RKO (cell line): ENCODE measurements around the gene PSEN1.

Experiments used
- DNase-seq: peaks from one replicate; pipeline ENCODE4 v3.0.0-alpha.2; 2016; ENCODE audit warnings: low spot score

The PSEN1 gene

GRCh38 chr14:73254247-73255004 is 118.1 kb downstream of the PSEN1 start:
- no peak for DNase-seq

DNA sequence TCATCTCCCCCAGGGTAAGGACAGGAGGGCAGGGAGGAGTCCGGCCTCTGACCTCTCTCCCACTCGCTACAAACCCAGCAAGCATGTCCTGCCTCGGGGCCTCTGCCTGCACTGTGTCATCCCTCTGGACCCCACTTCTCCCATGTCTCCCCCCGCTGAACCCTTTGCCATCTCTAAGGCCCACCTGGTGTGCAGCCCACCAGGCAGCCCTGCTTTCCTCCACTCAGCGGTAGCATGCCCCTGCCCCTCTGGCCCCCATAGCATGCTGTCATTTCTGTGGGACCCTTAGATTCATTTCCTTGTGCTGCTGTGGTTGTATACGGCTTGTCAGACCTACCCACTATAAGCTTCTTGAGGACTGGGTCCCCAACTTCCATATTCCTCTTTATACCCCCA is 118.7 kb downstream of the PSEN1 start:
- DNase-seq, result no peak

- DNase-seq, result no peak
These were observed 119.5 kb downstream of the PSEN1 start for GRCh38 chr14:73255693-73256225.

DNA sequence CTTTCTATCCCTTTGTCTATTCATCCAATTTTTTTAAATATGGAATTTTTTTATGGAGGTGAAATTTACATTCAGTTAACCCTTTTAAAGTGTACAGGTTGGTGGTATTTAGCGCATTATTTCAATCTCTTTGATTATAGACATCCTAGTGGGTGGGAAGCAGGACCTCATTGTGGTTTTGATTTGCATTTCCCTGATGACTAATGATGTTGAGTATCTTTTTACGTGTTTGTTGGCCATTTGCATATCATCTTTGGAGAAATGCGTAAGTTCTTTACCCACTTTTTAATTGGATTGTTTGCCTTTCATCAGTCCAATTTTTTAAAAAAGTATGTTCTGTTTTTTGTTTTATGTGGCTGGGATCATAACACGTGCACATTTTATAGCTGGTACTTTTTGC is 121.8 kb downstream of the PSEN1 start:
- no peak for DNase-seq

DNA sequence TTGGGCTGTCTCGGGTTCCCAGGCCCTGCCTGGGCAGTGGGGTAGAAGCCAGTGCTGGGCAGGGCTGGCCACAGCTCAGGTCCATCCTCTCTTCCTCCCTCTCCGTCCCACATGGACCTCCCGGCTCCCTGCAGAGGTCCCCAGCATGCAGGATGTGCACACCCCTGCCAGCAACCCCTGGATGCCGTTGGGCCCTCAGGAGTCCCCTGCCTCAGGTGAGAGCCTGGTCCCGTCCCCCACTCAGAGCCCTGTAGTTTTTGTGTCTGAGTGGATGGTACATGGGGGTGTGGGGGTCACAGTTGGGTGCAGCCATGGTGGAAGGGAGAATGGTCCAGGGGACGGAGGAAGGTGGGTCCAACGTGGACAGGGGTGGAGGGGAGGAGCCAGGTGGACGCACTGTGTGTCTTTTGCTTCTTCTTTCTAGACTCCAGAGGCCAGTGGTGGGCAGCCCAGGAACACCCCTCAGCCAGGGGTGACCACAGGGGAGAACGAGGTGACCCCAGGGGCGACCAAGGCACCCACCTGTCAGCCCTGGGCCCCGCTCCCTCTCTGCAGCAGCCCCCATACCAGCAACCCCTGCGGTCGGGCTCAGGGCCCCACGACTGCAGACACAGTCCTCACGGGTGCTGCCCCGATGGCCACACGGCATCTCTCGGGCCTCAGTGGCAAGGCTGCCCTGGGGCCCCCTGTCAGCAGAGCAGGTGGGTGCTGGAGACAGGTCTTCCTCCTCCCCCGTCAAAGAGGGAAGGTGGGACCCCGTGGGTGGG is 122.7 kb downstream of the PSEN1 start:
- no peak for DNase-seq

GRCh38 chr14:73259837-73260236 is 123.5 kb downstream of the PSEN1 start:
- no peak for DNase-seq

DNA sequence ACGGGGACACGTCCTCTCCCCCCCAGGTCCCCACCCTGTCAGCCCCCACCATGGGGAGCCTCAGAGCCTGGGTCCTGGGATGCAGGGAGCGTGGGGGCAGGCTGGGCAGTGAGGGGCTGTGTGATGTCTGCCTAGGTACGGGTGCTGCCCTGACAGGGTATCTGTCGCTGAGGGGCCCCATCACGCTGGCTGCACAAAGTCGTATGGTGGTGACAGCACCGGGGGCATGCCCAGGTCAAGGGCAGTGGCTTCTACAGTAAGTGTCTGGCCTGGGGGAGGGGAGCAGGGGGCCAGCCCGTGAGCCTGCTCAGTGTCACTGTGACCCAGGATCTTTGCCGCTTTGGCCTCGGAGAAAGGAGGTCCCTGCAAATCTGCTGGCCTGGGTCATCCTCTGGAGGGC is 124.3 kb downstream of the PSEN1 start:
- no peak for DNase-seq

DNA sequence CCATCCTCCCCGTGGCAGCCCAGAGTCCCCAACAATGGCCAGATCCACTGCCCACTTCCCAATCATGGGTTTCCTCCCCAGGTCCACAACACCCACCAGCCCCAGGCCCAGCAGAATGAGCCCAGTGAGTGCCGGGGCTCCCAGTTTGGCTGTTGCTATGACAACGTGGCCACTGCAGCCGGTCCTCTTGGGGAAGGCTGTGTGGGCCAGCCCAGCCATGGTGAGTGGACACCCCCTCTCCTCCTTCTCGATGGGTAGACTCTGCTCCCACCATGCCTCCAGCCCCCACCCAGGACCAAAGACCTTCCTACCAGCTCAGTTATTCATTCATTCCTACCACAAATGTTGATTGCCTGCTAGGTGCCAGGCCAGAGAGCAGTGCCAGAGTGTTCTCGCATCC is 124.8 kb downstream of the PSEN1 start:
- DNase-seq, result no peak

DNA sequence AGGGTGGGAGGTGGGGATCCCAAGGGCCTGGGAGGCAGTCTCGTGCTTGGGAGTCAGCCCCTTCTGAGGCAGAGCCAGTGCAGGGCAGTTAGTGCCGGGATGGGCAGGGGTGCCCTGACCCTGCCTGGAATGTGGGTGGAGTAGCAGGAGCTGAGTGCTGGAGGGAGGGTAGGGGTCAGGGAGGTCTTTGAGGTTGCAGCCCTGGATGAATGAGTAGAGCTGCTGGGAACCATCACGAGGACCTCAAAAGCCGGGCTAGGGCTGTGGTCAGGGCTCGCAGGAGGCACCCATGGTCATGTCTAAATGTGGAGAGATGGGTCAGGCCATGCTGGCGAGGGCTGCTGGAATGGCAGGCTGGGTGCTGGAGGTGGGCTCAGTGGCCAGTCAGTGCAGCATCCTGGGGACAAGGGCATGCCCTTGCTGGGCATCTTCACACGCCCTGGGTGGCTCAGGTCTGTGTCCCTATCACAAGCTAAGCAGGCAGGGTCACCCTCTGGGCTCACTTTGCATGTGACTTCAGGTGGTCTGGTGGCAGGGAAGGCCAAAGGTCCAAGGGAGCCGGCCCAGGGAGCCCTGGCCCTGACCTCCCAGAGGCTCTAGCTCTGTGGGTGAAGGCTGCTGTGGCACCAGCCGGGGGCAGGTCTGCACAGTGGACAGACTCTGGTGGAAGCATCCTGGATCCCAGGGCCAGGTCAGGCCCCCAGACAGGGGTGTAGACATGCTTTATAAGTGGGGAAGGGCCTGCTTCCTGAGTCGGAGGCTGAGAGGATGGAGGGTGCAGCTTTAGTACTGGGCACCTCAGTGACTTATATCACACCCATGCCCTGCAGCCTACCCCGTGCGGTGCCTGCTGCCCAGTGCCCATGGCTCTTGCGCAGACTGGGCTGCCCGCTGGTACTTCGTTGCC is 125.5 kb downstream of the PSEN1 start:
- no peak for DNase-seq

DNA sequence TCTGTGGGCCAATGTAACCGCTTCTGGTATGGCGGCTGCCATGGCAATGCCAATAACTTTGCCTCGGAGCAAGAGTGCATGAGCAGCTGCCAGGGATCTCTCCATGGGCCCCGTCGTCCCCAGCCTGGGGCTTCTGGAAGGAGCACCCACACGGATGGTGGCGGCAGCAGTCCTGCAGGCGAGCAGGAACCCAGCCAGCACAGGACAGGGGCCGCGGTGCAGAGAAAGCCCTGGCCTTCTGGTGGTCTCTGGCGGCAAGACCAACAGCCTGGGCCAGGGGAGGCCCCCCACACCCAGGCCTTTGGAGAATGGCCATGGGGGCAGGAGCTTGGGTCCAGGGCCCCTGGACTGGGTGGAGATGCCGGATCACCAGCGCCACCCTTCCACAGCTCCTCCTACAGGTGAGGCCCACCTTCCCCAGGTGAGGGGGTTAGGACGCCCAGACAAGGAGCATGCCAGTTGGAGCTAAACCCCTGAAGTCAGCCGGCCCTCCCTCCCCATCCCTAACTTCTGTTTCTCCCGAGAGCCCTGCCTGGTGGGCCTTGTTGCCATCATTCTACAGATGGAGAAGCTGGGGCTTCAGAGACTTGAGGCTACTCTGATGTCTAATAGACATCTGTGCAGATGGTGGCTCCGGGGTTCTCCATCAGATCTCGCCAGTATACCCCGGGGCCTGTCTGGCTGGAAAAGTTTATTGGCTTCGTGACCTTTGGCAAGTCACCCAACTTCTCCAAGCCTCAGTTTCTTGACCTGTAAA is 126.3 kb downstream of the PSEN1 start:
- DNase-seq, result no peak

DNA sequence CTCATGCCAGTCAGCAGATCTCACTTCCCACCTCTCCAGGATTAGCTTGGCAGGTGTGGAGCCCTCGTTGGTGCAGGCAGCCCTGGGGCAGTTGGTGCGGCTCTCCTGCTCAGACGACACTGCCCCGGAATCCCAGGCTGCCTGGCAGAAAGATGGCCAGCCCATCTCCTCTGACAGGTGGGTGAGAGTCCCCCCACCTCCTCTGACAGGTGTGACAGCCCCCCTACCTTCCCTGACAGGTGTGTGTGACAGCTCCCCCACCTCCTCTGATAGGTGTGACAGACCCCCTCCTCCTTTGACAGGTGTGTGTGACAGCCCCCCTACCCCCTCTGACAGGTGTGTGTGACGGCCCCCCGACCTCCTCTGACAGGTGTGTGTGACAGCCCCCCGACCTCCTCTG is 127.3 kb downstream of the PSEN1 start:
- DNase-seq, result no peak

DNA sequence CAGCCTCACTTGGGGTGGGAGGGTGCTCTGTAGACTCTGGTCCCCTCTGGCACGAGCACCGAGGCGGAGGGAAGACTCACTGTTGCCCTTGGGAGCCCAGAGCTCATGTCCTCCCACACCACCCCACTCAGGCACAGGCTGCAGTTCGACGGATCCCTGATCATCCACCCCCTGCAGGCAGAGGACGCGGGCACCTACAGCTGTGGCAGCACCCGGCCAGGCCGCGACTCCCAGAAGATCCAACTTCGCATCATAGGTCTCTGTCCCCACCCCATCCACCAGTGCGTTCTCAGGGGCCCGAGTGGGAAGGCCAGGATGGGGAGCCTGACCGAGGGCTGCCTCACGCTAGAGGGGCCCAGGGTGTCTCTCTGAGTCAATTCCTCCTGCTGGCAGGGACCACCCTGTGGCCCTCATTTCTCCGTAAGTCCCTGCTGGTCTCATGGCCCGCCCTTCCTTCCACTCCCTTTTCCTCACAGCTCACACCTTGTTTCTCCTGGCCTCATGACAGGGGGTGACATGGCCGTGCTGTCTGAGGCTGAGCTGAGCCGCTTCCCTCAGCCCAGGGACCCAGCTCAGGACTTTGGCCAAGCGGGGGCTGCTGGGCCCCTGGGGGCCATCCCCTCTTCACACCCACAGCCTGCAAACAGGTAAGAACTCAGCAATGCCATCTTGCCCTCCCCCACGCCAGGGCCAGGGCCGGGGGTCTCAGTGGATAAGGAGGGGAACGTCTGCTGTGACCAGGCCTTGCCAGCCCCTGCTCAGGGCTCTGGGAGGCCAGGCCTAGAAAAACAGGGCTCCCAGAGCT is 128.0 kb downstream of the PSEN1 start:
- DNase-seq, result no peak

GRCh38 chr14:73264885-73265720 is 128.8 kb downstream of the PSEN1 start:
- DNase-seq, result no peak

- DNase-seq, result no peak
These were observed 129.4 kb downstream of the PSEN1 start for GRCh38 chr14:73265721-73266046.

DNA sequence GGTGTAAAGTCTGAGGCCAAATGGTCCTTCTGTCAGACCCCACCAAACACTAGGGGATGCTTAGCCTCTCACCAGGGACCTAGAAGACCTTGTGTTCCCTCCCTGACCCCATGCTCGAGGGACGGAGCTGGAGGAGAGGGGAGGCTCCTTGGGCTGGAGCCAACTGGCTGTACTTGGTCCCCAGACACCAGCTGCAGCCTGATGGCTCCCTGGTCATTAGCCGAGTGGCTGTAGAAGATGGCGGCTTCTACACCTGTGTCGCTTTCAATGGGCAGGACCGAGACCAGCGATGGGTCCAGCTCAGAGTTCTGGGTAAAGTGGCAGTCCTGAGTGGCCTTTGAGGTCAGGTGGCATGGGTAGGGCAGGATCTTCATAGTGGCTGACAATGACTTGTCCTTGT is 130.0 kb downstream of the PSEN1 start:
- DNase-seq, result no peak

DNA sequence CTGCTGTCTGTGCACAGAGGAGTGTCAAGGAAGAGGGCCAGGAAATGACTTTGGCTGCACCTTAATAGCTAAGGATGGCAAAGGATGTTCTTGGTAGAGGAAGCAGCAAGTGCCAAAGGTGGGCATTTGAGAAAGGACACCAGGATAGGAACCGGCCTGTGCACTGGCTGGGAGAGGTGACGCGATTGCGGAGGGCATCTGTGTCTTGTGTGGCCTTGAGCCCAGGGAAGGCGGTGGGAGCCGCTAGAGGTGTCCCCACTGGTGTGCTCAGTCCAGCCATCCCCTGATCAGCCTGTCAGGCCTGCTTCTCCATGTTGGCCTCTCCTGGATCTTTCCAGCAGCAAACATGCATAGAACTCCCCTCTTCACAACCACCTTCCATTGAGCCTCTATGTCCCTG is 131.2 kb downstream of the PSEN1 start:
- DNase-seq, result no peak

DNA sequence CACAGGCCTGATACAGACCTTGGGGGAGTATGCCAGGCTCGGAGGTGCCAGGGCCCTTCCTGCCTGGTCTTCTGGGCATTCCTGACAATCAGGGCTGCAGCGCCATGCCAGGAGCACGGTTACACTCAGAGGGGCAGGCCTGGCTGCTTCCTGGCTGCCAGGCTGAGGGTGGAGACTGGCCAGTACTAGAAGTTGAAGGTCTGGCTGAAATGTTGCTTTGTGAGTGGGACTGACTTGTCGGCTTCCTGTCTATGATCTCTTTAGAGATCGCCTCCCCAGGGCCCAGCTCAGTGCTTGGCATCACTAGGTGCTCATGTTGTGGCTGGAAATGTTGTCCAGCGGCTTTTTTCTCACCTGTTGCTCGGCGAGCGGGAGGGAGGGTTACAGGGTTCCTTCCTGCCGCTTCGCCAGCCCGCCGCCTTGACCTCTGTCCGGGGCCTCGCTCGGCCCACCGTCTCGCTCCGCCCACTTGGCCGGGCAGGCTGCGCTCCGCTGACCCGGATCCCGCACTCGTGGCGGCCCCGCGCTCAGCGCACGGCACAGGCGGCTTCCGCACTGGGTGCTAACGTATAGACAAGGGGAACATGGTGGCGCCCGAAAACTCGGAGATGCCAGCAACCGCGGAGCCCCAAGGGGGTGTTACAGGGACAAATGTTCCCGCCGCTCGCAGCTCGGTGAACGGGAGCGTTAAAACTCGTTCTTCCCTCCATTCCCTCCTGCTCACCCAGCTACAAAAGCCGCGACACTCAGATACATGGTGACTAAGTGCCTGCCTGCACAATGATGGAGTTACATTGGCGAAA is 133.6 kb downstream of the PSEN1 start:
- no peak for DNase-seq

DNA sequence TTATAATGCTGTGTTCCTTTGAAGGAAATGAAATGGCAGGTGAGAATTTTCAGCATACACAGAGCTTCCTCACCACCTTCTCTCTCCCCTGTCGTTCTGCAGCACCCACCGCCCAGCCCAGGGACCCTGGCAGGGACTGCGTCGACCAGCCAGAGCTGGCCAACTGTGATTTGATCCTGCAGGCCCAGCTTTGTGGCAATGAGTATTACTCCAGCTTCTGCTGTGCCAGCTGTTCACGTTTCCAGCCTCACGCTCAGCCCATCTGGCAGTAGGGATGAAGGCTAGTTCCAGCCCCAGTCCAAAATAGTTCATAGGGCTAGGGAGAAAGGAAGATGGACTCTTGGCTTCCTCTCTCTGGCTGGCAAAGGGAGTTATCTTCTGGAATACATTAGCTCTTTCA is 136.1 kb downstream of the PSEN1 start:
- no peak for DNase-seq
